A673 (cell line): Measurements from ENCODE around the gene TLDC2. TPM values are rescaled to one million over a fixed set of nuclear protein-coding genes. Genes with fewer than 3 reads are reported as not detected.
"Not testable (repeated sequence)": the region's sequence is repeated elsewhere in the genome, so short reads cannot be mapped to it uniquely, and the experiment has no call there.

ENCODE experiments used
- BruUV-seq: library from RNA; stranded (reverse); fragments of 400-500 nt; replicated peaks from 2 replicates; lab custom pipeline; 2021; lab: Mats Ljungman, UMichigan
- CTCF ChIA-PET: fragments of 300-600 bp; sonication (Branson Sonifier 250); formaldehyde crosslinking; loops from one replicate; lab custom pipeline; 2022; ENCODE audit warnings: antibody characterized with exemption; lab: Charles Lee
- POLR2A ChIA-PET: fragments of 300-600 bp; sonication (Branson Sonifier 250); formaldehyde crosslinking; loops from one replicate; lab custom pipeline; 2022; ENCODE audit warnings: antibody characterized with exemption; ENCODE audit not compliant: low non-redundant PET; lab: Charles Lee
- DNase-seq: peaks from one replicate; pipeline ENCODE4 v3.0.0-alpha.2; 2015; ENCODE audit warnings: low spot score
- H3K27ac ChIP-seq: fragments of 200-600 bp; sonication (generic); 2 replicates; pipeline ENCODE4 v1.5.1; 2016; ENCODE audit warnings: mixed run types, low read depth, mild to moderate bottlenecking, mixed read lengths, antibody characterized with exemption, low read length; ENCODE audit not compliant: poor library complexity, severe bottlenecking
- H3K27me3 ChIP-seq: fragments of 200-600 bp; sonication (generic); replicated peaks from 2 replicates; pipeline ENCODE4 v1.6.1; 2017; ENCODE audit warnings: mixed run types, low read depth, mild to moderate bottlenecking, mixed read lengths, antibody characterized with exemption, low read length; ENCODE audit not compliant: insufficient read depth, poor library complexity
- H3K36me3 ChIP-seq: fragments of 200-600 bp; sonication (generic); 2 replicates; pipeline ENCODE4 v1.6.1; 2016; ENCODE audit warnings: mixed run types, mild to moderate bottlenecking, mixed read lengths, antibody characterized with exemption, low read length; ENCODE audit not compliant: insufficient read depth, poor library complexity, severe bottlenecking
- H3K4me1 ChIP-seq: fragments of 200-600 bp; sonication (generic); 2 replicates; pipeline ENCODE4 v1.6.1; 2017; ENCODE audit warnings: mixed run types, mild to moderate bottlenecking, mixed read lengths, antibody characterized with exemption, low read length; ENCODE audit not compliant: insufficient read depth, poor library complexity, severe bottlenecking
- H3K4me3 ChIP-seq: fragments of 200-600 bp; sonication (generic); 2 replicates; pipeline ENCODE4 v1.5.1; 2016; ENCODE audit warnings: low read depth, mixed run types, mild to moderate bottlenecking, mixed read lengths, low read length; ENCODE audit not compliant: poor library complexity, severe bottlenecking
- H3K9me3 ChIP-seq: fragments of 200-600 bp; sonication (generic); 2 replicates; pipeline ENCODE4 v1.6.1; 2016; ENCODE audit warnings: mixed run types, low read depth, mild to moderate bottlenecking, mixed read lengths, antibody characterized with exemption, low read length; ENCODE audit not compliant: poor library complexity, severe bottlenecking
- EZH2 ChIP-seq: fragments of 200-600 bp; sonication (generic); IDR thresholded peaks from 2 replicates; pipeline ENCODE4 v1.6.1; 2017; ENCODE audit warnings: borderline replicate concordance, low read depth, mild to moderate bottlenecking, mixed read lengths, antibody characterized with exemption, low read length; ENCODE audit not compliant: poor library complexity, severe bottlenecking
- intact Hi-C: fragments of 100-400 bp; cut with micrococcal nuclease; formaldehyde crosslinking; loops from one replicate; pipeline ENCODE4 v1.10.0; 2022; ENCODE audit not compliant: unreplicated experiment
- total RNA-seq: library from RNA; stranded (reverse); gene quantifications from 2 replicates; pipeline ENCODE4 v1.2.3, GENCODE V29; 2021
- TF ChIP-seq, protein P1 (sequence below): fragments of 300-800, 200-600 bp; sonication (generic); conservative IDR thresholded peaks from 2 replicates; pipeline ENCODE4 v1.5.1; 2017; ENCODE audit warnings: low read depth, mild to moderate bottlenecking, antibody characterized with exemption, low read length, moderate library complexity, mixed read lengths

The TLDC2 gene
- total RNA-seq, 1 experiment from 2014 or later: not detected

DNA sequence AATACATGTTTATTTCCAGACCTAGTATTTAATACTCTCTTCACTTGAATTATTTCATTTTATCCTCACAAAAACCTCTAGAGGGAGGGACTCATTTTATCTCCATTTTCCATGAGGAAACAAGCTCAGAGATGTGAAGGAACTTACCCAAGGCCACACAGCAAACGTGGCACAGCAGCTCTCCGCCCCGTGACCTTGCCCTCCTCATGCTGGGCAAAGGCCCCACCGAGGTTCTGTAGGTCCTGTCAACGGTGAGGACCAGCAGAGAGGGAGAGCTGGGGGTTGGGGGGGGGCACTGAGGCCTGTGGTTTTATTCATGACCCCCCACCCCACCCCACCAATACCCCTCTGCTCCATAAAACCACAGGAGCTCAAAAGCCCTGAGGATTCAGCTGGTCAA, 40.9 kb upstream of the TLDC2 start:
- ChIA-PET POLR2A (interaction anchor here (0.5 kb wide), 1 partner anchor 21 kb away, joined by 3 read pairs; no protein-coding TSS in a partner anchor), CTCF (interaction anchor here (0.6 kb wide), 2 partner anchors 151 to 310 kb away, joined by 3 to 4 read pairs; no protein-coding TSS in a partner anchor)
- DNase-seq: no peak
- Histone ChIP-seq H3K4me1 (peaks cover 22% of the 10 kb centered on the region), H3K36me3 (peaks cover 3% of the 10 kb centered on the region), H3K9me3 (no peaks in the 10 kb centered on the region), H3K4me3 (no peak overlapping the region), H3K27me3 (no peaks in the 10 kb centered on the region), H3K27ac (peak overlapping the region; percentile 79)
- TF ChIP-seq, protein P1, sequence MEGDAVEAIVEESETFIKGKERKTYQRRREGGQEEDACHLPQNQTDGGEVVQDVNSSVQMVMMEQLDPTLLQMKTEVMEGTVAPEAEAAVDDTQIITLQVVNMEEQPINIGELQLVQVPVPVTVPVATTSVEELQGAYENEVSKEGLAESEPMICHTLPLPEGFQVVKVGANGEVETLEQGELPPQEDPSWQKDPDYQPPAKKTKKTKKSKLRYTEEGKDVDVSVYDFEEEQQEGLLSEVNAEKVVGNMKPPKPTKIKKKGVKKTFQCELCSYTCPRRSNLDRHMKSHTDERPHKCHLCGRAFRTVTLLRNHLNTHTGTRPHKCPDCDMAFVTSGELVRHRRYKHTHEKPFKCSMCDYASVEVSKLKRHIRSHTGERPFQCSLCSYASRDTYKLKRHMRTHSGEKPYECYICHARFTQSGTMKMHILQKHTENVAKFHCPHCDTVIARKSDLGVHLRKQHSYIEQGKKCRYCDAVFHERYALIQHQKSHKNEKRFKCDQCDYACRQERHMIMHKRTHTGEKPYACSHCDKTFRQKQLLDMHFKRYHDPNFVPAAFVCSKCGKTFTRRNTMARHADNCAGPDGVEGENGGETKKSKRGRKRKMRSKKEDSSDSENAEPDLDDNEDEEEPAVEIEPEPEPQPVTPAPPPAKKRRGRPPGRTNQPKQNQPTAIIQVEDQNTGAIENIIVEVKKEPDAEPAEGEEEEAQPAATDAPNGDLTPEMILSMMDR: no peak
- no peak for TF ChIP-seq EZH2
- intact Hi-C loops: no loop called here
- TSS peak; percentile 74 for BruUV-seq

DNA sequence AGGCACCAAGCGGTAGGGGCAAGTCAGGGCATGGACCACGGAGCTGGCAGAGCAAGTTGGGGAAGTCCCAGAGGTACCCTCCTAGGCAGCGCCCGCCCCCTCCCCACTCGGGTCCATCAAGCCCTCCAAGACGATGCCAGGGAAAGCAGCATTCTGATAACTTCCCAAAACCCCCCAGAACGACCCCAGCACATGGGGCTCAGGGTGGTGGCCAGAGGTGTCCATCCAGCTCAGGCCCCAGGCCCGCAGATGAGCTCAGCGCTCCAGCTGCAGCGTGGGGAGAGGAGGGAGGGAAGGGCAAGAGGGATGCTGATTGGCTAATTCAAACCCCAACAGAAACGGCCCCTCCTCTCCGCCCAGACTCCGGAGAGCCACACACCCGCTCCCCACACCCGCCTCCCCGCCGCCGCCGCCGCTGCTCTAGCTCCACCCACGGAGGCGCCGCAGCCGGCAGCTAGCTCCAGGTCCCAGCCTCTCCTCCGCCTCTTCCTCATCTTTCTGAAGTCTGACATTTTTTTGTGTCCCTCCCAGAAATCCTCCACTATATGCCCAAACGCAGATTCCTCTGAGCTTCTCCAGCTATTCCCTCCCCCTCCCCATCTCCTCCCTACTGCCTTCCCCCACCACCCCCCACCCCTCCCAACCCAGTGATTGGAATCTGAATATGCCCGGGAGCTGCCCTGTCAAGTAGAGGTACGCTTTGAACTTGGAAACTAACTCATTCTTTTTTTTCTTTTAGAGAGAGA, 40.3 kb upstream of the TLDC2 start:
- H3K27ac ChIP-seq: peak overlapping the region; percentile 79
- H3K4me1 ChIP-seq: peaks cover 22% of the 10 kb centered on the region
- no peaks in the 10 kb centered on the region for H3K9me3 ChIP-seq
- TF ChIP-seq, protein P1: no peak
- TF ChIP-seq EZH2: no peak
- ChIA-PET CTCF (interaction anchor here (0.6 to 1.3 kb wide), 9 partner anchors 8 to 1746 kb away, joined by 3 to 7 read pairs (median 4); partner anchors contain the start of gene DSN1), POLR2A (interaction anchor here (0.5 to 0.6 kb wide), 4 partner anchors 21 to 1187 kb away, joined by 3 to 14 read pairs (median 5); no protein-coding TSS in a partner anchor)
- no TSS peak for BruUV-seq
- intact Hi-C loops: no loop called here
- peaks cover 3% of the 10 kb centered on the region for H3K36me3 ChIP-seq
- DNase-seq: peak; percentile 96
- H3K4me3 ChIP-seq: peak overlapping the region; percentile 16
- H3K27me3 ChIP-seq: no peaks in the 10 kb centered on the region

DNA sequence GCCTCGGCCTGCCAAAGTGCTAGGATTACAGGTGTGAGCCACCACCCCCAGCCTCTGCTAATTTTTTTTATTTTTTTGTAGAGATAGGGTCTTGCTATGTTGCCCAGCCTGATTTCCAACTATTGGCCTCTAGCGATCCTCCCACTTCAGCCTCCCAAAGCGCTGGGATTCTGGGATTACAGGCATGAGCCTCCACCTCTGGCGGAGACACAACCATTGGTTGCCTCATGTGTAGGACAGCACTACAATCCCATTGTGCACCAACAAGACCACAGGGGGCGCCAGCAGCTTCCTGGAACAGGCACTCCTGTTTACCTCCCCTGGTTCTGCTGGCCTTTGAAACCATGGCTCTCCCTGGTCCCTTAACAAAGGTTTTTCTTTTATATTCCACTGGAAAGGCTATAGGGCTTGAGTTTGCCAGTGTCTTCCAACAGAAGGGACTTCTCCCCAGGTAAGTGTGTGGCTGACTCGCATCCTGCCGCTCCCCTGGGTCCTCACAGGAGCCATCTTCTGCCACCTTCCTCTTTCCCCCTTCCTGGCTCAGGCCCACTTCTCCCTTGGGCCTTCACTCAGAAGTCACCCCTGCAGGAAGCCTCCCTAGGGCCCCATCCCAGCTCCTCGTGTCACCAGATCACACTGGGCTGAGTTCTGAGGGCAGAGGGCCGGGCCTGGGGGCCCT, 39.2 kb upstream of the TLDC2 start:
- H3K27me3 ChIP-seq: no peaks in the 10 kb centered on the region
- no peak for TF ChIP-seq EZH2
- TF ChIP-seq, protein P1: peak; percentile 78
- no peak overlapping the region for H3K4me3 ChIP-seq
- H3K27ac ChIP-seq: peak overlapping the region; percentile 73
- intact Hi-C loops: no loop called here
- ChIA-PET CTCF (interaction anchor here (0.6 to 1.3 kb wide), 2 partner anchors 63 to 74 kb away, joined by 4 to 7 read pairs; partner anchors contain the start of gene DSN1), POLR2A (no interaction called here)
- H3K9me3 ChIP-seq: no peaks in the 10 kb centered on the region
- BruUV-seq: no TSS peak
- peak; percentile 82 for DNase-seq
- H3K36me3 ChIP-seq: peaks cover 3% of the 10 kb centered on the region
- H3K4me1 ChIP-seq: peaks cover 27% of the 10 kb centered on the region

DNA sequence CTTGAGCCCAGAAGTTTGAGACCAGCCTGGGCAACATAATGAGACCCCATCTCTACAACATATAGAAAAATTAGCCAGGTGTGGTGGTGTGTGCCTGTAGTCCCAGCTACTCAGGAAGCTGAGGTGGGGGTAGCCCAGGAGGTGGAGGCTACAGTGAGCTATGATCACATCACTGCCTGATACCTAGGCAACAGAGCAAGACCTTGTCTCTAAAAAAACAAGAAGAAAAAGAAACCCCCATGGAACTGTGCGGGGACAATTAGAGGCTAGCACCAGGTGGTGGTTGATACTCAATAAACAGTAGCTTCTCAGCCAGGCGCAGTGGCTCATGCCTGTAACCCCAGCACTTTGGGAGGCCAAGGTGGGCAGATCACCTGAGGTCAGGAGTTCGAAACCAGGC, 37.6 kb upstream of the TLDC2 start:
- BruUV-seq, intact Hi-C loops, CTCF ChIA-PET: not testable (repeated sequence)

More for the DNA sequence above, 37.6 kb upstream of the TLDC2 start:
- H3K27ac ChIP-seq, POLR2A ChIA-PET, H3K27me3 ChIP-seq, DNase-seq, H3K9me3 ChIP-seq, H3K36me3 ChIP-seq, H3K4me3 ChIP-seq: not testable (repeated sequence)
- peaks cover 42% of the 10 kb centered on the region for H3K4me1 ChIP-seq
